Measurements from ENCODE around the gene ASTN2. TPM values are rescaled to one million over a fixed set of nuclear protein-coding genes. Genes with fewer than 3 reads are reported as not detected.
"Not testable (repeated sequence)": the region's sequence is repeated elsewhere in the genome, so short reads cannot be mapped to it uniquely, and the experiment has no call there.

ASTN2 gene
- polyA plus RNA-seq, 3 donors: 15.1 to 17.1 (median 15.6) TPM

GRCh38 chr9:116898131-116898530 lies 516.7 kb downstream of the ASTN2 start:
- not testable (repeated sequence) for DNase-seq (ENCODE audit: low read depth in 3 of 3, low spot score in 2 of 3)

GRCh38 chr9:116897201-116897600 lies 517.7 kb downstream of the ASTN2 start:
- DNase-seq (ENCODE audit: low read depth in 3 of 3, low spot score in 2 of 3): no peak

GRCh38 chr9:116895961-116896360 lies 518.9 kb downstream of the ASTN2 start:
- DNase-seq (ENCODE audit: low read depth in 3 of 3, low spot score in 2 of 3): no peak

GRCh38 chr9:116891424-116891823 lies 523.4 kb downstream of the ASTN2 start:
- DNase-seq (ENCODE audit: low read depth in 3 of 3, low spot score in 2 of 3): no peak

- DNase-seq (ENCODE audit: low read depth in 3 of 3, low spot score in 2 of 3): not testable (repeated sequence)
Observed at GRCh38 chr9:116888476-116888875, 526.4 kb downstream of the ASTN2 start.

- no peak for DNase-seq (ENCODE audit: low read depth in 3 of 3, low spot score in 2 of 3)
Observed at GRCh38 chr9:116888066-116888465, 526.8 kb downstream of the ASTN2 start.

- no peak for DNase-seq (ENCODE audit: low read depth in 3 of 3, low spot score in 2 of 3)
Observed at GRCh38 chr9:116883676-116884075, 531.2 kb downstream of the ASTN2 start.

GRCh38 chr9:116877072-116877471 lies 537.8 kb downstream of the ASTN2 start:
- no peak for DNase-seq (ENCODE audit: low read depth in 3 of 3, low spot score in 2 of 3)

GRCh38 chr9:116875576-116875975 lies 539.3 kb downstream of the ASTN2 start:
- DNase-seq (ENCODE audit: low read depth in 3 of 3, low spot score in 2 of 3): no peak

GRCh38 chr9:116873937-116874914 lies 540.6 kb downstream of the ASTN2 start:
- DNase-seq (ENCODE audit: low read depth in 3 of 3, low spot score in 2 of 3): no peak

- no peak for DNase-seq (ENCODE audit: low read depth in 3 of 3, low spot score in 2 of 3)
Observed at GRCh38 chr9:116873491-116873890, 541.4 kb downstream of the ASTN2 start.

GRCh38 chr9:116870566-116870965 lies 544.3 kb downstream of the ASTN2 start:
- DNase-seq (ENCODE audit: low read depth in 3 of 3, low spot score in 2 of 3): no peak

GRCh38 chr9:116868201-116868600 lies 546.7 kb downstream of the ASTN2 start:
- DNase-seq (ENCODE audit: low read depth in 3 of 3, low spot score in 2 of 3): no peak

- no peak for DNase-seq (ENCODE audit: low read depth in 3 of 3, low spot score in 2 of 3)
Observed at GRCh38 chr9:116861321-116861720, 553.5 kb downstream of the ASTN2 start.

GRCh38 chr9:116860509-116861120 lies 554.2 kb downstream of the ASTN2 start:
- DNase-seq (ENCODE audit: low read depth in 3 of 3, low spot score in 2 of 3): peak; percentile 19 to 36 (median 26)

- no peak for DNase-seq (ENCODE audit: low read depth in 3 of 3, low spot score in 2 of 3)
Observed at GRCh38 chr9:116859763-116860162, 555.1 kb downstream of the ASTN2 start.

- DNase-seq (ENCODE audit: low read depth in 3 of 3, low spot score in 2 of 3): no peak
Observed at GRCh38 chr9:116857321-116857720, 557.5 kb downstream of the ASTN2 start.

GRCh38 chr9:116855881-116856662 lies 558.8 kb downstream of the ASTN2 start:
- no peak for DNase-seq (ENCODE audit: low read depth in 3 of 3, low spot score in 2 of 3)

- no peak for DNase-seq (ENCODE audit: low read depth in 3 of 3, low spot score in 2 of 3)
Observed at GRCh38 chr9:116849721-116850120, 565.1 kb downstream of the ASTN2 start.

GRCh38 chr9:116844621-116845020 lies 570.2 kb downstream of the ASTN2 start:
- DNase-seq (ENCODE audit: low read depth in 3 of 3, low spot score in 2 of 3): no peak
